SH-SY5Y (cell line): Measurements from ENCODE around the gene ZNF70.

Experiments used
- GATA2 ChIP-seq: IDR thresholded peaks from 2 replicates; pipeline ENCODE4 v1.6.1; 2011; ENCODE audit warnings: mild to moderate bottlenecking, low read depth, low read length
- GATA3 ChIP-seq: IDR thresholded peaks from 2 replicates; pipeline ENCODE4 v1.6.1; 2011; ENCODE audit warnings: low read depth, mild to moderate bottlenecking, low read length, moderate library complexity

DNA sequence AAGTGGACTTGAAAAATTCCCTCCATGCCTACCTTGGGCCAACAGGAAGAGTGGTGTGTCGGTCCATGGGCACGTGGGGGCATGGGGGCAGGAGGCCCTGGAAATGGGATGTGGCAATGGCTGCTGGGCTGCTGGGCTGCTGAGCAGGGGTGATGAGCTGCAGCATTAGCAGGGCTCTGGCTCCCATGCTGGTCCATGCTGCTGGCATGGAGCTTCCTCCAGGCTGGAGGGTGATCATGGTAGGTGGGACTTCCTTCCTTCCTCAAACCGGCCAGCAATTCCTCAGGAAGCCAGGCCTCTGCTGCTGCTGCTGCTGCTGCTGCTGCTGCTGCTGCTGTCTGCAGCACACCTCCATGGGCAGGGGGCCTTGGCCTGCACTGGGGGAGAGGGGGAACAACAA is 55.8 kb downstream of the ZNF70 start:
- TF ChIP-seq GATA2, result no peak
- no peak for TF ChIP-seq GATA3
